Endothelial cell (in vitro differentiated cells): Measurements from ENCODE around the gene RNF144B. TPM values are rescaled to one million over a fixed set of nuclear protein-coding genes. Genes with fewer than 3 reads are reported as not detected.
"Not testable (repeated sequence)": the region's sequence is repeated elsewhere in the genome, so short reads cannot be mapped to it uniquely, and the experiment has no call there.

Source experiments
- DNase-seq: peaks from one replicate; pipeline ENCODE4 v3.0.0; 2021; ENCODE audit warnings: low spot score
- H3K27ac Mint-ChIP-seq: one replicate; pipeline ENCODE4 v1.8.0; 2021; ENCODE audit warnings: mixed read lengths, inconsistent platforms; ENCODE audit not compliant: unreplicated experiment
- H3K27me3 Mint-ChIP-seq: one replicate; pipeline ENCODE4 v1.8.0; 2021; ENCODE audit warnings: mild to moderate bottlenecking, moderate library complexity, mixed read lengths, inconsistent platforms; ENCODE audit not compliant: unreplicated experiment
- H3K36me3 Mint-ChIP-seq: one replicate; pipeline ENCODE4 v1.8.0; 2021; ENCODE audit warnings: mild to moderate bottlenecking, low read depth, mixed read lengths, inconsistent platforms; ENCODE audit not compliant: unreplicated experiment
- H3K4me1 Mint-ChIP-seq: one replicate; pipeline ENCODE4 v1.8.0; 2021; ENCODE audit warnings: mild to moderate bottlenecking, mixed read lengths, inconsistent platforms; ENCODE audit not compliant: unreplicated experiment
- H3K4me3 Mint-ChIP-seq: one replicate; pipeline ENCODE4 v1.8.0; 2021; ENCODE audit warnings: mild to moderate bottlenecking, mixed read lengths, inconsistent platforms; ENCODE audit not compliant: unreplicated experiment
- H3K9me3 Mint-ChIP-seq: one replicate; pipeline ENCODE4 v1.8.0; 2021; ENCODE audit warnings: mixed read lengths, inconsistent platforms; ENCODE audit not compliant: unreplicated experiment
- CTCF ChIP-seq: fragments of 200-600 bp; sonication (generic); IDR thresholded peaks from one replicate; pipeline ENCODE4 v1.5.0; 2021; ENCODE audit warnings: antibody characterized with exemption; ENCODE audit not compliant: unreplicated experiment
- total RNA-seq: library from RNA; stranded (reverse); fragmentation: NEBNext Ultra II Directional; extraction: Animal tissue kit (Norgen Biotek cat#: 25700); gene quantifications from one replicate; pipeline ENCODE4 v1.2.1, GENCODE V29; 2021; ENCODE audit not compliant: unreplicated experiment

The RNF144B gene
- total RNA-seq, 1 donor from 2014 or later: 23.2 TPM

GRCh38 chr6:18395177-18395855, 8.2 kb downstream of the RNF144B start:
- H3K27me3 Mint-ChIP-seq: peaks cover 4% of the 10 kb centered on the region
- H3K27ac Mint-ChIP-seq: no peak overlapping the region
- no peak overlapping the region for H3K4me3 Mint-ChIP-seq
- H3K9me3 Mint-ChIP-seq: no peaks in the 10 kb centered on the region
- peaks cover 10% of the 10 kb centered on the region for H3K36me3 Mint-ChIP-seq
- peaks cover 48% of the 10 kb centered on the region for H3K4me1 Mint-ChIP-seq
- TF ChIP-seq CTCF: no peak
- DNase-seq: no peak

GRCh38 chr6:18395856-18396197, 8.7 kb downstream of the RNF144B start:
- Mint-ChIP-seq H3K9me3 (no peaks in the 10 kb centered on the region), H3K36me3 (peaks cover 10% of the 10 kb centered on the region), H3K27me3 (peaks cover 4% of the 10 kb centered on the region), H3K27ac (no peak overlapping the region), H3K4me3 (no peak overlapping the region), H3K4me1 (peaks cover 54% of the 10 kb centered on the region)
- no peak for TF ChIP-seq CTCF
- DNase-seq: no peak

- no peak for TF ChIP-seq CTCF
- Mint-ChIP-seq H3K36me3 (peaks cover 10% of the 10 kb centered on the region), H3K27me3 (peaks cover 4% of the 10 kb centered on the region), H3K4me1 (peaks cover 60% of the 10 kb centered on the region), H3K27ac (peak overlapping the region; percentile 62), H3K9me3 (no peaks in the 10 kb centered on the region), H3K4me3 (no peak overlapping the region)
- DNase-seq: no peak
Observed at GRCh38 chr6:18397701-18398100, 10.6 kb downstream of the RNF144B start.

GRCh38 chr6:18398225-18398624, 11.1 kb downstream of the RNF144B start:
- H3K27ac Mint-ChIP-seq, H3K36me3 Mint-ChIP-seq, H3K9me3 Mint-ChIP-seq, H3K4me3 Mint-ChIP-seq, DNase-seq, H3K27me3 Mint-ChIP-seq: not testable (repeated sequence)
- peaks cover 65% of the 10 kb centered on the region for H3K4me1 Mint-ChIP-seq

GRCh38 chr6:18400831-18401446, 13.8 kb downstream of the RNF144B start:
- DNase-seq: no peak
- Mint-ChIP-seq H3K27ac (peak overlapping the region; percentile 100), H3K4me1 (peaks cover 65% of the 10 kb centered on the region), H3K27me3 (peaks cover 5% of the 10 kb centered on the region), H3K9me3 (no peaks in the 10 kb centered on the region), H3K36me3 (peaks cover 11% of the 10 kb centered on the region), H3K4me3 (peak overlapping the region; percentile 34)
- TF ChIP-seq CTCF: no peak

GRCh38 chr6:18404965-18405364, 17.8 kb downstream of the RNF144B start:
- H3K27ac Mint-ChIP-seq: not testable (repeated sequence)

More at GRCh38 chr6:18404965-18405364, 17.8 kb downstream of the RNF144B start:
- H3K4me3 Mint-ChIP-seq, DNase-seq, H3K9me3 Mint-ChIP-seq, H3K27me3 Mint-ChIP-seq: not testable (repeated sequence)
- peaks cover 46% of the 10 kb centered on the region for H3K4me1 Mint-ChIP-seq
- peaks cover 20% of the 10 kb centered on the region for H3K36me3 Mint-ChIP-seq
